GM15510 (cell line): Measurements from ENCODE around the gene UAP1L1.
A peak's percentile ranks its signal among the peaks of the same experiment; 100 is the strongest.

Experiments
- POLR2A ChIP-seq: IDR thresholded peaks from 3 replicates; pipeline ENCODE4 v1.6.1; 2011; ENCODE audit warnings: borderline replicate concordance; ENCODE audit not compliant: insufficient read length; ENCODE audit errors: extremely low read depth

UAP1L1 gene

DNA sequence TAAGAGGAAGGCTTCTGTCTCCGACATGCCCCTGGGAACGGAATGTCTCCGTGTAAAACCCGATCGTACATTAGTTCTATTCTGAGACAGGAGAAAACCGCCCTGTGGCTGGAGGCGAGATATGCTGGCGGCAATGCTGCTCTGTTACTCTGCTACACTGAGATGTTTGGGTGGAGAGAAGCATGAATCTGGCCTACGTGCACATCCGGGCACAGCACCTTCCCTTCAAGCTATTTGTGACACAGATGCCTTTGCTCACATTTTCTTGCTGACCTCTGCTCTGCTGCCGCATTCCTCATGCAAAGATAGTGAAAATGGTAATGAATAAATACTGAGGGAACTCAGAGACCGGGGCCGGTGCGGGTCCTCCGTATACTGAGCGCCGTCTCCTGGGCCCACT, 39.4 kb downstream of the UAP1L1 start:
- TF ChIP-seq POLR2A: no peak

DNA sequence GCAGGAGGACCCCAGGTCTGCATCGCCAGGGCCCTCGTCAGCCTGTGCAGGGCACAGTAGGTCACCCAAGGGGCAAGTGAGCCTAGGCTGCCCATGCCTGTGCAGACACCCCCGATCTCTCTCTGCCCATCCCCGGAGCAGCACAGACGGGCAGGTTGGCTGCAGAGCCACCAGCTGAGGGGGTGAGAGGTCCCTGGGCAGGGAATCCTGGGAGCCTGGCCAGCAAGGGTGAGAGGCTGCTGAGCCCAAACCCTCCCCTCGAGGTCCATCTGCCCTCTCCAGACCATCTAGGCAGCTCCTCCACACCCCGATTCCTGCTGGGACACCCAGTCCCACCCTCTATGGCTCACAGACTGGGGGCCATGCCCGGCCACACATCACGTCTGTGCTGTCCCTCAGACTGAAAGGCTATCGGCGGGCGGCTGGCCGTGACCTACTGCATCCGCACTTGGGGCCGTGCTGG, 40.0 kb downstream of the UAP1L1 start:
- no peak for TF ChIP-seq POLR2A

DNA sequence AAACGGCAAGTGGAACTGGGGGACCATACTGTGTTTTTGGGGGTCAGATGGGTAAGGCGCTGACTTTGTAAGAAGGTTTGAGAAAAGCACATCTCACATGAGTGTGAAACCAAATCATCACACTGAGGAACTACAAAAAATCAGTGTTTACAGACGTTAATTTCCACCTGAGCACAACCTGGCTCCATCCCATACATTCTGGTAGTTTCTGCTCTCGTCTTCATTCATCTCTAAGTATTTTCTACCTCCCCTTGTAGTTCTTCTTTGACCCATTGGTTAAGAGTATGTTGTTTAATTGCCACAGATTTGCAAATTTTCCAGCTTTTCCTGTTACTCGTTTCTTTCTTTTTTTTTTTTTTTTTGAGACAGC, 46.1 kb downstream of the UAP1L1 start:
- no peak for TF ChIP-seq POLR2A

DNA sequence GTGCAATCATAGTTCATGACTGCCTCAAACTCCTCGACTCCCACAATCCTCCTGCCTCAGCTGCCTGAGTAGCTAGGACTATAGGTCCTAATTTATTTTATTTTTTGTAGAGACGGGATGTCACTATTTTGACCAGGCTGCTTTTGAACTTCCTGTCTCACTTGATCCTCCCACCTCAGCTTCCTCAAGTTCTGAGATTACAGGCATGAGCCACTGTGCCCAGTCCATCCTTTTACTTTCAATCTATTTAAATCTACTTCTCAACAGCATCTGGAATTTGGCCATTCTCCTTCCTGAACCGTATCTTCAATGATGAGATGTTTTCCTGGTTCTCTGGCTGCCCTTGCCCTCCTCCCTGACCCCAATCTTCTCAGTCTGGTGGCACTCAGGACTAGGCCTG, 49.5 kb downstream of the UAP1L1 start:
- no peak for TF ChIP-seq POLR2A

DNA sequence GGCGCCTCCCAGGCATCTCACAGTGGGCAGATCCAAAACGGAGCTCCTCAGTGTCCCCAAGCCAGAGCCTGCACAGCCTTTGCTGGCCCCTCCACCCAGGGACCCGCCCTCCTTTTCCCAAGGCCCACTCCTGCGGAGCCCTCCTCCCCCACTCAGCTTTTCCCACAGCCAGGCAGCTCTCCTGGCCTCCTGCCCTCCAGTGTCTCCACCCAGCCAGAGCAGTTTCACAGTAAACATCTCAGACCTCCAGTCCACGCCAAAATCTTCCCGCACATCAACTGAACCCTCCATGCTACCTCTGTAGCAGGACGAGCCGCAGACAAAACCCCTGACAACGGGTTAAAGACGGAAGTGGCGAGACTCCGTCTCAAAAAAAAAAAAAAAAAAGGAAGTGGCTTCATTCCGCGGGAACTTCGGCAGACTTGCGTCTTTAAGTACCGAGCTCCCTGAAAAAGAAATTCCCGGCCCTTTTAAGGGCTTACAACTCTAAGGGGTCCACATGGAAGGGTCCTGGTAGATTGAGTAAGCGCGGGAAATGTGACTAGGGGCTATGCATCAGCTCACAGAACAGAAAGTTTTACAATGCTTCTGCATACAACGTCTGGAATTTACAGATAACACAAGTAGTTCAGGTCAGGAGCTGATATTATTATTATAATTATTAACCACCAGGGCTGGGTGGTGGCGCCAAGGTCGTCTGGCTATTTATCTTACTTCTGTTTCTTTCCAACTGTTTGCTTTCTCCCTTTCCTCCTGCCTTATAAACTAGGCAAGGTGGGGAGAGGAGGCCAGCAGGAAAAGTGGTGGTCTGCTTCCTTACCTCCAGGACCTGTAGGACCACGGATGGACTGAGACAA, 50.2 kb downstream of the UAP1L1 start:
- no peak for TF ChIP-seq POLR2A

DNA sequence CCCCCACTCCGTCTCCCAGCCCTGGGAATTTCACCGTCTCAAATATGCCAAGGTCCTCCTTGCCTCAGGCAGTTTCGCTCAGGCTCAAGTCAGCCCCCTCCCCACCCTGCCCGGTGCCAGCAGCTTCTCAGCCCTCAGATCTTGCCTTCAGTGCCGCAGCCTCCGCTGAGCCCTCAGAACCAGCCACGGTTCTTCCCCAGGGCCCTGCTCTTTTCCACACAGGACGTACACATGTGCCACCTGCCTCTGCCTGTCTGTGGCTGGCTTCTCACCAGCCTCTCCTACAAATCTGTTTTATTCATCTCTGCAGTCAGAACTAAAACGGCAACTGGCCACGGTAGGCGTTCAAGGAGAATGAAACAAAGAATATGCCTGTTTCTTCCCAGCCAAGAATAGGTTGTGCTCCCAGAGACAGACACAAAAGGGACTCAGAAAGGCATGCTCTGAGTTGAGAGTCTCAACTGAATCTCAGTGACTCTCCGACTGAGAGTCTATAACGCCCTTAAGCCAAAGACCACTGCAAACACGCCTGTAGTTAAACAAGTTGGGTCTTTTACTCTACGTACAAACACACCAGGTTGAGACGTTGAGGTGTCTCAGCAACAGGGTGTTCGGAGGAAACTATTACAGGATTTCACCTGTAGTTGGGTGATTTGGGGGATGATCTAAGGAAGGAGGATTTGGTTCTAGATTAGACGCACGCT, 51.0 kb downstream of the UAP1L1 start:
- TF ChIP-seq POLR2A: no peak

DNA sequence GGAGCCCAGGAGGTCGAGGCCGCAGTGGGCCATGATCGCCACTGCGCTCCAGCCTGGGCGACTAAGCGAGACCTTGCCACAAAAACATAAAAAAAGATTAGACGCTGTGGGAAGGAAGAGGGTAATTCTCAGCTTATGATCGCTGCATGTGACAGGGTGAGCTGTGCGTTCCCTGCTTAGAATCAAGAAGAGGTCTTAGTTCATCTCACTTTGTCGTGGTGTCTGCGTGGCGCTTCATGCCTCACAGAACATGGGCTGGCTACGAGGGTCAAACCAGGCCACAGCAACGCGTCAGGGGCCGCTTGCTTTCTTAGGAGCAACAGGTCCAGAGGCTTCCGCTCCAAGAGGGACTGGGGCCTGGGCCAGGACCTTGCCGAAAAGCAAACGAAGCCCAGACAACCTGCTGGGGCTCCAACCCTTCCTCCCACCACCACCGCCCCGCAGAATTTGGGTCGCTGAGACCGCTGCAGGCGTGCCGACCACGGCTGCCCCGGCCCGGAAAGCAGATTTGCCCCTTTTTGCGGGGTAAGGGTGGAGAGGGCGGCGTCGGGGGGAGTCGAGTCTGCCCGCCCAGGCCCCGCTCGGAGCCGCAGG, 51.6 kb downstream of the UAP1L1 start:
- TF ChIP-seq POLR2A: no peak

DNA sequence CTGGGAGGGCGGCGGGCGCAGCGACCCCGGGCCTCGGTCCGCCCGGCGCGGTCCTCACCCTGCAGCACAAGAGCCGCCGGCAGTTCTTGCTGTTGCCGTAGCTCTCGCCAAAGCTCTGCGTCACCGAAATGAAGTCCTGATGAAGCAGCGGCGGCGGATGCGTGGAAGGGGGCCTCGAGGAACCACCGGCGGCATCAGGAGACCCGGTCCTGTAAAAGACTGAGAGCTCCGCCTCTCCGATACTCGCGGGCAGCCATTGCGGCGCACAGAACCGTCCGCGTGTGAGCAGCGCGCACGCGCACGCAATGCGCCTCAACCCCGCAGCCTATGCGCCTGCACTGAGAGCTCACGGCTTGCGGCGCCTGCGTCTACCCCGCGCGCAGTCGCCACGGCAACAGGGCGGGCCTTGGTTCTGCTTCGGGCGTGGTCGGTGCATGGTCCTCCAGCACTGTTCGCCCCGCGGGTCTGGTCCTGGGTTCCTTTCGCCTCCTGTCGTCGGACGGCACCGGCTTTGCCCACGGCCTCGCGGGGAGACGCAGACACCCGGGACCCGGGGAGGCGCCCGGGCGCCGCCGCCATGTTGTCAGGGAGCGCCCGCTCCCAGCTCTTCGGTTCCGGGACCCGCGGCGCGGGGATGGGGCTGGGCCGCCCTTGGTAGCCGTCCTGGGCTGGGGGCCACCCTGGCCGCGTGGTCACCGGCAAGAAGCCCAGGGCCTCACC, 52.3 kb downstream of the UAP1L1 start:
- TF ChIP-seq POLR2A: peak; percentile 88

DNA sequence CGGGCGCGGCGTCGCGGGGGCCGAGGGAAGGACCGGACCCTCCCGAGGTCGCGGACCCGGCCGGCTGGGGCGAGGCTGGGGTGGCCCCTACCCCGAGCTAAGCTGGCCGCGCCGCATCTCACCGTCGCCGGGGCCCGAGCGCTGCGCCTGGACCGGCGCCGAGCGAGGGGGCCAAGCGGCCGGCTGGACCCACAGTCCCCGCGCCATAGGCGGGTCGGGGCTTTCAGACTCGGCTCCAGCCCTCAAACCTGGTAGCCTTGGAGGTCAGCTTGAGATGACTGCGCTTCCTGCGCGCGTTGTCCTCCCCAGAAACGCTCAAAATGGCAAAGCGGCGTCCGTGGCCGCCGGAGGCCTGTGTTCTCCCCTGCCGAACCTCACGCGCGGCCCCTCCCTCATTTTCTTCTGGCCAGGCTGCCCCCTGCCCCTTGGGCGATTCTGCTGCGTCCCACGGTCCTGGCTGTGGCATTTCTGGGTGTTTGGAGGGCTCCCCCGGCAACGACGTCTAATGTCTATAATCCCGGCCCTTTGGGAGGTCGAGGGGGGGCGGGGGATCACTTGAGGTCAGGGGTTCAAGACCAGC, 52.9 kb downstream of the UAP1L1 start:
- no peak for TF ChIP-seq POLR2A
